ENCODE results near the gene CALD1. TPM values are rescaled to one million over a fixed set of nuclear protein-coding genes. Genes with fewer than 3 reads are reported as not detected.

The CALD1 gene
- total and polyA plus RNA-seq, 2 experiments from 2014 or later: 132 to 842 TPM

DNA sequence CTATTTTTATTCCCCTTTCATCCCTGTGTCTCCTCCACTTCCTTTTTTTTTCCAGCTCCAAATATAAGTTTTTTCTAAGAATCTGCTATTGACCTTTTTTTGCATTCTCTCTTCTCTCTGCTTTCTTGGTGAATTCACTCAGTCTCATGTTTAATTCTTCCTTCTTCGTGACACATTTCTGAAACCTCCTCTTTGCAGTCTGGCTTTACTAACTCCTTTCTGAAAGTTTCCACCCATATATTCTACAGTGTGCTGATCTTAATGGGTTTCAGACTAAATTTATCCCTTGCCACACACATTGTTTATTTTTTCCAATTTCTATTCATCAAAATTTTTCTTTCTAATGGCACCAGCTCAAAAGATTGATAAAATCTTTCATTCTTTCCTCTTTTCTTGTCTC lies 47.8 kb upstream of the CALD1 start:
- Mint-ChIP-seq H3K27ac (no peak overlapping the region), H3K4me3 (no peak overlapping the region), H3K36me3 (ENCODE audit: low read depth) (no peaks in the 10 kb centered on the region), H3K27me3 (ENCODE audit: insufficient read depth, low read depth, poor library complexity) (no peaks in the 10 kb centered on the region), H3K4me1 (no peaks in the 10 kb centered on the region; the same call in 2 of the 3 replicates), H3K9me3 (no peaks in the 10 kb centered on the region)
- Histone ChIP-seq H3F3A (replicated peaks; ENCODE audit: low read depth) (no peaks in the 10 kb centered on the region), H3K4me2 (no peak overlapping the region), H3K4me1 (ENCODE audit: insufficient read depth) (no peaks in the 10 kb centered on the region), H3K4me3 (no peak overlapping the region), H2AFZ (no peak overlapping the region), H3K9me2 (ENCODE audit: insufficient read depth) (peaks cover 6% of the 10 kb centered on the region; the same call in 1 of the 2 replicates), H4K20me1 (replicated peaks; ENCODE audit: insufficient read depth) (no peaks in the 10 kb centered on the region), H3K27me3 (ENCODE audit: insufficient read depth) (no peaks in the 10 kb centered on the region), H3K36me3 (ENCODE audit: insufficient read depth) (no peaks in the 10 kb centered on the region), H3K27ac (ENCODE audit: low read depth) (no peak overlapping the region), H3K79me2 (replicated peaks; ENCODE audit: insufficient read depth) (no peaks in the 10 kb centered on the region)
- TF ChIP-seq STAT1 (IDR thresholded peaks at IDR 0.05; ENCODE audit: unreplicated experiment) (no peak), POLR2AphosphoS5 (IDR thresholded peaks at IDR 0.05; ENCODE audit: low read depth) (no peak), ZNF331 (CRISPR knock-in tag; IDR thresholded peaks at IDR 0.05; ENCODE audit: low read depth) (no peak), CREB1 (CRISPR knock-in tag; IDR thresholded peaks at IDR 0.05; ENCODE audit: low read depth) (no peak), JUNB (IDR thresholded peaks at IDR 0.05; ENCODE audit: unreplicated experiment) (no peak), ZNF114 (CRISPR knock-in tag; IDR thresholded peaks at IDR 0.05) (no peak)
- TF ChIP-seq, protein P1, sequence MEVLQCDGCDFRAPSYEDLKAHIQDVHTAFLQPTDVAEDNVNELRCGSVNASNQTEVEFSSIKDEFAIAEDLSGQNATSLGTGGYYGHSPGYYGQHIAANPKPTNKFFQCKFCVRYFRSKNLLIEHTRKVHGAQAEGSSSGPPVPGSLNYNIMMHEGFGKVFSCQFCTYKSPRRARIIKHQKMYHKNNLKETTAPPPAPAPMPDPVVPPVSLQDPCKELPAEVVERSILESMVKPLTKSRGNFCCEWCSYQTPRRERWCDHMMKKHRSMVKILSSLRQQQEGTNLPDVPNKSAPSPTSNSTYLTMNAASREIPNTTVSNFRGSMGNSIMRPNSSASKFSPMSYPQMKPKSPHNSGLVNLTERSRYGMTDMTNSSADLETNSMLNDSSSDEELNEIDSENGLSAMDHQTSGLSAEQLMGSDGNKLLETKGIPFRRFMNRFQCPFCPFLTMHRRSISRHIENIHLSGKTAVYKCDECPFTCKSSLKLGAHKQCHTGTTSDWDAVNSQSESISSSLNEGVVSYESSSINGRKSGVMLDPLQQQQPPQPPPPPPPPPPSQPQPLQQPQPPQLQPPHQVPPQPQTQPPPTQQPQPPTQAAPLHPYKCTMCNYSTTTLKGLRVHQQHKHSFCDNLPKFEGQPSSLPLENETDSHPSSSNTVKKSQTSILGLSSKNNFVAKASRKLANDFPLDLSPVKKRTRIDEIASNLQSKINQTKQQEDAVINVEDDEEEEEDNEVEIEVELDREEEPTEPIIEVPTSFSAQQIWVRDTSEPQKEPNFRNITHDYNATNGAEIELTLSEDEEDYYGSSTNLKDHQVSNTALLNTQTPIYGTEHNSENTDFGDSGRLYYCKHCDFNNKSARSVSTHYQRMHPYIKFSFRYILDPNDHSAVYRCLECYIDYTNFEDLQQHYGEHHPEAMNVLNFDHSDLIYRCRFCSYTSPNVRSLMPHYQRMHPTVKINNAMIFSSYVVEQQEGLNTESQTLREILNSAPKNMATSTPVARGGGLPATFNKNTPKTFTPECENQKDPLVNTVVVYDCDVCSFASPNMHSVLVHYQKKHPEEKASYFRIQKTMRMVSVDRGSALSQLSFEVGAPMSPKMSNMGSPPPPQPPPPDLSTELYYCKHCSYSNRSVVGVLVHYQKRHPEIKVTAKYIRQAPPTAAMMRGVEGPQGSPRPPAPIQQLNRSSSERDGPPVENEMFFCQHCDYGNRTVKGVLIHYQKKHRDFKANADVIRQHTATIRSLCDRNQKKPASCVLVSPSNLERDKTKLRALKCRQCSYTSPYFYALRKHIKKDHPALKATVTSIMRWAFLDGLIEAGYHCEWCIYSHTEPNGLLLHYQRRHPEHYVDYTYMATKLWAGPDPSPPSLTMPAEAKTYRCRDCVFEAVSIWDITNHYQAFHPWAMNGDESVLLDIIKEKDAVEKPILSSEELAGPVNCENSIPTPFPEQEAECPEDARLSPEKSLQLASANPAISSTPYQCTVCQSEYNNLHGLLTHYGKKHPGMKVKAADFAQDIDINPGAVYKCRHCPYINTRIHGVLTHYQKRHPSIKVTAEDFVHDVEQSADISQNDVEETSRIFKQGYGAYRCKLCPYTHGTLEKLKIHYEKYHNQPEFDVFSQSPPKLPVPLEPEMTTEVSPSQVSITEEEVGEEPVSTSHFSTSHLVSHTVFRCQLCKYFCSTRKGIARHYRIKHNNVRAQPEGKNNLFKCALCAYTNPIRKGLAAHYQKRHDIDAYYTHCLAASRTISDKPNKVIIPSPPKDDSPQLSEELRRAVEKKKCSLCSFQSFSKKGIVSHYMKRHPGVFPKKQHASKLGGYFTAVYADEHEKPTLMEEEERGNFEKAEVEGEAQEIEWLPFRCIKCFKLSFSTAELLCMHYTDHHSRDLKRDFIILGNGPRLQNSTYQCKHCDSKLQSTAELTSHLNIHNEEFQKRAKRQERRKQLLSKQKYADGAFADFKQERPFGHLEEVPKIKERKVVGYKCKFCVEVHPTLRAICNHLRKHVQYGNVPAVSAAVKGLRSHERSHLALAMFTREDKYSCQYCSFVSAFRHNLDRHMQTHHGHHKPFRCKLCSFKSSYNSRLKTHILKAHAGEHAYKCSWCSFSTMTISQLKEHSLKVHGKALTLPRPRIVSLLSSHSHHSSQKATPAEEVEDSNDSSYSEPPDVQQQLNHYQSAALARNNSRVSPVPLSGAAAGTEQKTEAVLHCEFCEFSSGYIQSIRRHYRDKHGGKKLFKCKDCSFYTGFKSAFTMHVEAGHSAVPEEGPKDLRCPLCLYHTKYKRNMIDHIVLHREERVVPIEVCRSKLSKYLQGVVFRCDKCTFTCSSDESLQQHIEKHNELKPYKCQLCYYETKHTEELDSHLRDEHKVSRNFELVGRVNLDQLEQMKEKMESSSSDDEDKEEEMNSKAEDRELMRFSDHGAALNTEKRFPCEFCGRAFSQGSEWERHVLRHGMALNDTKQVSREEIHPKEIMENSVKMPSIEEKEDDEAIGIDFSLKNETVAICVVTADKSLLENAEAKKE (CRISPR knock-in tag; IDR thresholded peaks at IDR 0.05): no peak
- TF ChIP-seq, protein P2, sequence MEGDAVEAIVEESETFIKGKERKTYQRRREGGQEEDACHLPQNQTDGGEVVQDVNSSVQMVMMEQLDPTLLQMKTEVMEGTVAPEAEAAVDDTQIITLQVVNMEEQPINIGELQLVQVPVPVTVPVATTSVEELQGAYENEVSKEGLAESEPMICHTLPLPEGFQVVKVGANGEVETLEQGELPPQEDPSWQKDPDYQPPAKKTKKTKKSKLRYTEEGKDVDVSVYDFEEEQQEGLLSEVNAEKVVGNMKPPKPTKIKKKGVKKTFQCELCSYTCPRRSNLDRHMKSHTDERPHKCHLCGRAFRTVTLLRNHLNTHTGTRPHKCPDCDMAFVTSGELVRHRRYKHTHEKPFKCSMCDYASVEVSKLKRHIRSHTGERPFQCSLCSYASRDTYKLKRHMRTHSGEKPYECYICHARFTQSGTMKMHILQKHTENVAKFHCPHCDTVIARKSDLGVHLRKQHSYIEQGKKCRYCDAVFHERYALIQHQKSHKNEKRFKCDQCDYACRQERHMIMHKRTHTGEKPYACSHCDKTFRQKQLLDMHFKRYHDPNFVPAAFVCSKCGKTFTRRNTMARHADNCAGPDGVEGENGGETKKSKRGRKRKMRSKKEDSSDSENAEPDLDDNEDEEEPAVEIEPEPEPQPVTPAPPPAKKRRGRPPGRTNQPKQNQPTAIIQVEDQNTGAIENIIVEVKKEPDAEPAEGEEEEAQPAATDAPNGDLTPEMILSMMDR (conservative IDR thresholded peaks at IDR 0.05; ENCODE audit: low read depth in 2 of 2): no peak
- DNase-seq (ENCODE audit: low spot score) (no peak), ATAC-seq (no peak)

Measured in GM23338 (cell line).